BJ (cell line): Measurements from ENCODE around the gene KPNA3. TPM values are rescaled to one million over a fixed set of nuclear protein-coding genes. Genes with fewer than 3 reads are reported as not detected.

Experiments used
- CTCF ChIA-PET: fragments of 350-600 bp; formaldehyde crosslinking; extraction: SDS; loops from one replicate; lab custom pipeline; 2021; ENCODE audit warnings: antibody characterized with exemption, inconsistent platforms; lab: Yijun Ruan, JAX
- POLR2A ChIA-PET: fragments of 300-600 bp; sonication (Branson Sonifier 250); formaldehyde crosslinking; extraction: SDS; loops from one replicate; lab custom pipeline; 2021; ENCODE audit warnings: antibody characterized with exemption; lab: Charles Lee
- DNase-seq: peaks from one replicate; pipeline ENCODE4 v3.0.0-alpha.2; 2011; ENCODE audit warnings: low read depth
- H3K27me3 ChIP-seq: 2 replicates; pipeline ENCODE4 v1.6.0; 2011; ENCODE audit warnings: low read length; ENCODE audit not compliant: control insufficient read depth, insufficient read depth
- H3K36me3 ChIP-seq: 2 replicates; pipeline ENCODE4 v1.5.1; 2011; ENCODE audit warnings: low read length; ENCODE audit not compliant: control insufficient read depth, insufficient read depth
- H3K4me3 ChIP-seq: 2 replicates; pipeline ENCODE4 v1.5.1; 2011; ENCODE audit warnings: low read depth, mild to moderate bottlenecking, control low read depth, low read length
- polyA plus RNA-seq: library from polyadenylated mRNA; depleted of rRNA; stranded (reverse); fragments of >200 nt; gene quantifications from 2 replicates; pipeline ENCODE4 v1.2.3, GENCODE V29; 2011
- TF ChIP-seq, protein P1 (sequence below): IDR thresholded peaks from 2 replicates; pipeline ENCODE4 v1.5.1; 2011; ENCODE audit warnings: low read depth, mild to moderate bottlenecking, control low read depth, inconsistent platforms, low read length, moderate library complexity; ENCODE audit not compliant: insufficient read depth

KPNA3 gene
- polyA plus RNA-seq, 1 experiment = 14.9 TPM

DNA sequence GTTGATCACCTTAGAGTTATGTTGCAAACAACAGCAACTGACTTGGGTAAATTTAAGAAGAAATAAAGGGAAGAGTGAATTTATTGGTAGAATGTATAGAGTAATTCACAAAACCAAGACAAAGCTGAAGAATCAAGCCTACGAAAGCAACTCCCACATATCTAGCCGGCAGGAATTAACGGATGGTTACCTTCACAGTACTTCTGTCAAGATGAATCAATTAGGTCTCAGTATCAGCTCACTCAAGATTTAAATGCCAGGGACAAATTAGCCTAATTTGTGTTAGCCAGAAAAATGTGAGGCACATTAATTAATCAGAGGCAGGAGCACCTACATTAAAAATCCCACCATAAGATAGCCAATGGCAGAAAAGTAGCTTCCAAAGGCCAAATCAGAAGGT is 10.7 kb downstream of the KPNA3 start:
- H3K36me3 ChIP-seq = no peaks in the 10 kb centered on the region
- CTCF ChIA-PET = interaction anchor here (1.2 kb wide), 1 partner anchor 10 kb away, joined by 3 read pairs; no protein-coding TSS in a partner anchor

DNA sequence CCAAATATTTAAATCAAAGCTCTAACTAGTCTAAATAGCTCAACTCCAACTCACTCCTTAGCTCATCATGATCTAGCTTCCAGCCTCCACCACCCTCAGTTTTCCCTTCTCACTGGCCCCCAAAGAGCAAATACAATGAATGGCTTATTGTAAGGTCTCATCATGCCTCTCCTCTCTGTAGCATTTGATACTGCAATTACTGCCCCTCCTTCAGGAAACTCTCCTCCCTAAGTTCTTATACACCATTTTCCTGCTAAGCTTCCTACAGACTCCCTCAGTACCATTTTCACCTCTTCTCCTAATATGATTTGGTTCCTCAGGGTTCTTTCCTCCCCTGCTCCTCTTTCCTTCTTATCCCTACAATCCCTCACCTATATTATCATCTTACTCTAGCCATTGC is 12.8 kb downstream of the KPNA3 start:
- Histone ChIP-seq H3K36me3 (no peaks in the 10 kb centered on the region), H3K27me3 (no peaks in the 10 kb centered on the region), H3K4me3 (no peak overlapping the region)
- ChIA-PET CTCF (no interaction called here), POLR2A (interaction anchor here (0.5 kb wide), 1 partner anchor 138 kb away, joined by 3 read pairs; no protein-coding TSS in a partner anchor)
- TF ChIP-seq, protein P1, sequence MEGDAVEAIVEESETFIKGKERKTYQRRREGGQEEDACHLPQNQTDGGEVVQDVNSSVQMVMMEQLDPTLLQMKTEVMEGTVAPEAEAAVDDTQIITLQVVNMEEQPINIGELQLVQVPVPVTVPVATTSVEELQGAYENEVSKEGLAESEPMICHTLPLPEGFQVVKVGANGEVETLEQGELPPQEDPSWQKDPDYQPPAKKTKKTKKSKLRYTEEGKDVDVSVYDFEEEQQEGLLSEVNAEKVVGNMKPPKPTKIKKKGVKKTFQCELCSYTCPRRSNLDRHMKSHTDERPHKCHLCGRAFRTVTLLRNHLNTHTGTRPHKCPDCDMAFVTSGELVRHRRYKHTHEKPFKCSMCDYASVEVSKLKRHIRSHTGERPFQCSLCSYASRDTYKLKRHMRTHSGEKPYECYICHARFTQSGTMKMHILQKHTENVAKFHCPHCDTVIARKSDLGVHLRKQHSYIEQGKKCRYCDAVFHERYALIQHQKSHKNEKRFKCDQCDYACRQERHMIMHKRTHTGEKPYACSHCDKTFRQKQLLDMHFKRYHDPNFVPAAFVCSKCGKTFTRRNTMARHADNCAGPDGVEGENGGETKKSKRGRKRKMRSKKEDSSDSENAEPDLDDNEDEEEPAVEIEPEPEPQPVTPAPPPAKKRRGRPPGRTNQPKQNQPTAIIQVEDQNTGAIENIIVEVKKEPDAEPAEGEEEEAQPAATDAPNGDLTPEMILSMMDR = no peak
- DNase-seq = no peak

More for the DNA sequence above, 10.7 kb downstream of the KPNA3 start:
- POLR2A ChIA-PET = no interaction called here
- TF ChIP-seq, protein P1 = no peak
- DNase-seq = no peak
- H3K27me3 ChIP-seq = no peaks in the 10 kb centered on the region
- no peak overlapping the region for H3K4me3 ChIP-seq

DNA sequence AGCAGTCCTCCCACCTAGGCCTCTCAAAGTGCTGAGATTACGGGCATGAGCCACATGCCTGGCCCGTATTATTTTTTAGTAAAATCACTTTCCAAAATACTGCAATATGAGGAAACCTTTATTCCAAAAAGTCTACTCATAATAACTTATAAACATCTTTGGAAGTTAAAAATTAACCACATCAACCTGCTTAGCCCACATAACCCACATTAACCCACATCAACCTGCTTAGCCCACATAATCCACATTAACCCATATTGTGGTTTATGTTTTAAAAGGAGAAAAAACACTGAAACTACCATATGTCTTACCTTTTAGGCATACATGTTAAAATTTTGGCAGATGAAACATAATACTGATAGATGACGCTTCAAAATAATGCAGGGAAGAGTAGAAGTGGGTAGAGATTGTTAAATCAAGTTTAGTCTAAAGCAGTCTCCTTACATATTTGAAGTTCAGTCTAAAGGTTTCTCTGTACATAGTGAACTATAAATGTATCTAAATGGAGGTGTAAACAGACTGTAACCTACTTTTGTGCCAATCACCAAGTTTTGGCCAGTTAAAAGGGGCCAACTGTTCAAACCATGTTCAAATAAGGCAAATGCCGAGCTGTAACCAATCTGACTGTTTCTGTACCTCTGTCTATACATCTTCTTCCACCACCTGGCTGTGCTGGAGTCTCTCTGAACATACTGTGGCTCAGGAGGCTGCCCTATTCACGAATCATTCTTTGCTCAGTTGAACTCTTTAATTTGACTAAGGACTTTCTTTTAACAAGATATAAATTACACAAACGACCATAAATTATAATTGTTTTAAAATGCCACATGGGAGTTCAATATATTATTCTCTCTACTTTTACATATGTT is 14.5 kb downstream of the KPNA3 start:
- Histone ChIP-seq H3K4me3 (no peak overlapping the region), H3K36me3 (no peaks in the 10 kb centered on the region), H3K27me3 (no peaks in the 10 kb centered on the region)
- DNase-seq = no peak
- TF ChIP-seq, protein P1 = no peak
- ChIA-PET CTCF (interaction anchor here (0.6 kb wide), 1 partner anchor 229 kb away, joined by 3 read pairs; no protein-coding TSS in a partner anchor), POLR2A (no interaction called here)

DNA sequence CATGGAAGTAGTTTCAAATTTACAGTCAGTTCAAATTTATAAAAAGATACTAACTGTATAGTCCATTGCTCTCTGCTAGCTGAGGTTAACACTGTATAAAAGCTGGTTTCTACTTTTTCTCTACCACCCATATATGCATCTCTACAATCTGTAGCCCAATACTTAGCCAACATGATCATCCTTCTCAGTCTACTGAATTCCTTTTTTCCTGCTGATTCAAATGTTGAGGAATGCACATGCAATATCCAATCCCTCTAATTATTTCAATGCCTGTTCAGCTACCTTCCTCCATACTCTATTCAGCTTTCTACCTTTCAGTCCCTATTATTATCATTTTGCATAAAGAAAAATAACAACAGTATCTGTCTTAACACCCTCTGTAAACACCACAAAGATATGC is 15.6 kb downstream of the KPNA3 start:
- Histone ChIP-seq H3K36me3 (no peaks in the 10 kb centered on the region), H3K27me3 (no peaks in the 10 kb centered on the region), H3K4me3 (no peak overlapping the region)
- CTCF ChIA-PET = interaction anchor here (0.6 to 0.7 kb wide), 2 partner anchors 159 to 228 kb away, joined by 3 read pairs; partner anchors contain the start of gene SPRYD7
- TF ChIP-seq, protein P1 = no peak
- no peak for DNase-seq
- POLR2A ChIA-PET = no interaction called here

DNA sequence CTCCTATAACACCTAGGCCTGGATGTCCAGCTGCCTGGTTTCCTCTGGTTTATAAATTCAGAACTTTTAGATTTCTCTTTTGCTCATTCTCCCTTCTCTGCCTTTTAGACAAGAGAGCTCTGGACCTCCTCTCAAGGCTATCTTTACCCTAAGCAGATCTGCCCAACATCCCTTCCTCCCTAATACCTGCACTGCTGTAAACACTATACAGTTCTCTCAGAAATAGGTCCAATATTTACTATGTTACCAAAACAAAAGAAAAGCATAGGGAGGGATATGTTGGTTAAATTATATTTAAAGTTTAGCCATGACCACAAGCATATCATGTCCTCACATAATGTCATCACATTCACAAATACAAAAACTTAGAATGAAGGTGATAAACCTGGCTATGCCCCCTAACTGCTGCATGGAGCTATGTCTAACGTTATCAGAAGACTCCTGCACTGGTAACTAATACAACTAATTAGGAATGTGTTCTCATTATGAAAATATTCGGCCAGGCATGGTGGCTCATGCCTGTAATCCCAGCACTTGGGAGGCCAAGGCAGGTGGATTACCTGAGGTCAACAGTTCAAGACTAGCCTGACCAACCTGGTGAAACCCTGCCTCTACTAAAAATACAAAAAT is 18.0 kb downstream of the KPNA3 start:
- ChIA-PET CTCF (interaction anchor here (0.8 kb wide), 1 partner anchor 1137 kb away, joined by 3 read pairs; no protein-coding TSS in a partner anchor), POLR2A (no interaction called here)
- no peak for DNase-seq
- H3K4me3 ChIP-seq = no peak overlapping the region
- no peaks in the 10 kb centered on the region for H3K36me3 ChIP-seq
- TF ChIP-seq, protein P1 = no peak
- no peaks in the 10 kb centered on the region for H3K27me3 ChIP-seq
